Colonic mucosa (tissue), 4 donors: Measurements from ENCODE around the gene CCNE1. TPM values are rescaled to one million over a fixed set of nuclear protein-coding genes. Genes with fewer than 3 reads are reported as not detected.

Source experiments
- DNase-seq: peaks from one replicate; pipeline ENCODE4 v3.0.0-alpha.2; 2020
- H3K27ac ChIP-seq: fragments of 200-600 bp; one replicate; pipeline ENCODE4 v1.8.0; 2021
- H3K27me3 ChIP-seq: fragments of 200-600 bp; one replicate; pipeline ENCODE4 v1.8.0; 2021
- H3K36me3 ChIP-seq: fragments of 200-600 bp; one replicate; pipeline ENCODE4 v1.8.0; 2021
- H3K4me1 ChIP-seq: fragments of 200-600 bp; one replicate; pipeline ENCODE4 v1.8.0; 2021; ENCODE audit warnings: mild to moderate bottlenecking
- H3K4me3 ChIP-seq: fragments of 200-600 bp; one replicate; pipeline ENCODE4 v1.8.0; 2021
- H3K9ac ChIP-seq, 2 donors: one replicate each; pipeline ENCODE4 v1.7.0; 2013; ENCODE audit warnings: control low read depth in 2 of 2, low read depth in 2 of 2, low read length in 2 of 2
- H3K9me3 ChIP-seq: fragments of 200-600 bp; one replicate; pipeline ENCODE4 v1.8.0; 2021
- CTCF ChIP-seq: fragments of 200-600 bp; IDR thresholded peaks from one replicate; pipeline ENCODE4 v1.8.0; 2022; ENCODE audit warnings: antibody characterized with exemption, mild to moderate bottlenecking
- intact Hi-C: fragments of 100-400 bp; cut with DNase I; formaldehyde crosslinking; loops from one replicate; pipeline ENCODE4 v1.14.1; 2022
- total RNA-seq, 2 donors: library from RNA; stranded (reverse); fragmentation: NEBNext Ultra II Directional in 1 of 2; extraction: Animal tissue kit (Norgen Biotek cat#: 25700) in 1 of 2; gene quantifications; one replicate each; pipeline ENCODE4 v1.2.1, GENCODE V29; 2021
- donor health status: healthy.
- donor health status: DM: no; HTN: no; CAD: no.
- donor health status: DM: no; HTN: no; CAD: no.

Gene CCNE1
- total RNA-seq, 2 donors from 2014 or later: 5.1 to 10.6 TPM

DNA sequence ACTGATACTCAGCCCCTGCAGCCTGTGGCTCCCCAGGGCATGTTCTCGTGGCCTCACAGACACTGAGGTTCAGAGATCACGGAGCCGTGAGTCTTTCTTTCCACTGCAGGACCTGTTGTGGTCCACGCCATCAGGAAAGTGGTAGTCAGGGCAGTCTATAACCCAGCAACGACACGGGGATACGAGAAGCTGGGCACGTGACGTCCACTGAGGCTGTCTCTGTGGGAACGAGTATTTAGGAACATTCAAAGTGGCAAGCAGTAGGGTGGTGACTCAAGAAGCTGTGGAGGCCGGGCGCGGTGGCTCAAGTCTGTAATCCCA is 29.6 kb upstream of the CCNE1 start:
- Histone ChIP-seq H3K27me3 (no peaks in the 10 kb centered on the region), H3K9me3 (no peaks in the 10 kb centered on the region), H3K27ac (no peak overlapping the region), H3K9ac (no peak overlapping the region), H3K4me3 (no peak overlapping the region), H3K4me1 (no peaks in the 10 kb centered on the region), H3K36me3 (no peaks in the 10 kb centered on the region)
- intact Hi-C loops: no loop called here
- DNase-seq: no peak
- no peak for TF ChIP-seq CTCF

GRCh38 chr19:29783627-29784190 is 28.1 kb upstream of the CCNE1 start:
- no peak overlapping the region for H3K27ac ChIP-seq
- no peaks in the 10 kb centered on the region for H3K4me1 ChIP-seq
- no peak overlapping the region for H3K9ac ChIP-seq
- DNase-seq: no peak
- no peaks in the 10 kb centered on the region for H3K27me3 ChIP-seq
- no peaks in the 10 kb centered on the region for H3K9me3 ChIP-seq
- H3K4me3 ChIP-seq: no peak overlapping the region
- intact Hi-C loops: no loop called here
- no peak for TF ChIP-seq CTCF
- H3K36me3 ChIP-seq: no peaks in the 10 kb centered on the region

GRCh38 chr19:29784598-29785223 is 27.1 kb upstream of the CCNE1 start:
- no peak for DNase-seq
- intact Hi-C loops: no loop called here
- no peaks in the 10 kb centered on the region for H3K9me3 ChIP-seq
- H3K4me1 ChIP-seq: no peaks in the 10 kb centered on the region
- H3K9ac ChIP-seq: no peak overlapping the region
- no peaks in the 10 kb centered on the region for H3K27me3 ChIP-seq
- no peaks in the 10 kb centered on the region for H3K36me3 ChIP-seq
- H3K4me3 ChIP-seq: no peak overlapping the region
- H3K27ac ChIP-seq: no peak overlapping the region
- TF ChIP-seq CTCF: no peak

- TF ChIP-seq CTCF: no peak
- Histone ChIP-seq H3K36me3 (no peaks in the 10 kb centered on the region), H3K4me3 (no peak overlapping the region), H3K27ac (no peak overlapping the region), H3K27me3 (no peaks in the 10 kb centered on the region), H3K9ac (no peak overlapping the region), H3K4me1 (no peaks in the 10 kb centered on the region), H3K9me3 (no peaks in the 10 kb centered on the region)
- no peak for DNase-seq
- intact Hi-C loops: no loop called here
These were observed 26.4 kb upstream of the CCNE1 start for GRCh38 chr19:29785360-29785759.

- no peaks in the 10 kb centered on the region for H3K27me3 ChIP-seq
- TF ChIP-seq CTCF: no peak
- no peak overlapping the region for H3K27ac ChIP-seq
- no peak for DNase-seq
- no peak overlapping the region for H3K9ac ChIP-seq
- no peaks in the 10 kb centered on the region for H3K36me3 ChIP-seq
- no peaks in the 10 kb centered on the region for H3K9me3 ChIP-seq
- intact Hi-C loops: no loop called here
- no peak overlapping the region for H3K4me3 ChIP-seq
- no peaks in the 10 kb centered on the region for H3K4me1 ChIP-seq
These were observed 25.7 kb upstream of the CCNE1 start for GRCh38 chr19:29785955-29786589.
